PFSK-1 (cell line): ENCODE measurements around the gene ABR.

Experiments
- FOXP2 ChIP-seq: optimal IDR thresholded peaks from 2 replicates; pipeline ENCODE3; 2011; ENCODE audit warnings: borderline replicate concordance, control low read depth, inconsistent platforms; ENCODE audit not compliant: insufficient read depth; ENCODE audit errors: extremely low read length, extremely low read depth
- POLR2AphosphoS5 ChIP-seq: IDR thresholded peaks from 2 replicates; pipeline ENCODE4 v1.6.1; 2012; ENCODE audit warnings: low read depth, mild to moderate bottlenecking, control low read depth, low read length, moderate library complexity
- REST ChIP-seq, 2 experiments: IDR thresholded peaks; 2 replicates each; pipeline versions ENCODE4 v1.6.1 to v1.8.0; 2011 to 2012; ENCODE audit warnings: low read depth in 2 of 2, low read length in 2 of 2, control low read depth in 1 of 2, inconsistent platforms in 1 of 2, mild to moderate bottlenecking in 1 of 2, moderate library complexity in 1 of 2; ENCODE audit not compliant: insufficient read depth in 1 of 2
- SIN3A ChIP-seq: IDR thresholded peaks from 2 replicates; pipeline ENCODE4 v1.6.1; 2012; ENCODE audit warnings: mild to moderate bottlenecking, low read length, moderate library complexity, borderline replicate concordance; ENCODE audit not compliant: insufficient read depth
- TAF1 ChIP-seq: IDR thresholded peaks from 2 replicates; pipeline ENCODE4 v1.6.1; 2012; ENCODE audit warnings: low read length, control low read depth, borderline replicate concordance; ENCODE audit not compliant: insufficient read depth

ABR gene

DNA sequence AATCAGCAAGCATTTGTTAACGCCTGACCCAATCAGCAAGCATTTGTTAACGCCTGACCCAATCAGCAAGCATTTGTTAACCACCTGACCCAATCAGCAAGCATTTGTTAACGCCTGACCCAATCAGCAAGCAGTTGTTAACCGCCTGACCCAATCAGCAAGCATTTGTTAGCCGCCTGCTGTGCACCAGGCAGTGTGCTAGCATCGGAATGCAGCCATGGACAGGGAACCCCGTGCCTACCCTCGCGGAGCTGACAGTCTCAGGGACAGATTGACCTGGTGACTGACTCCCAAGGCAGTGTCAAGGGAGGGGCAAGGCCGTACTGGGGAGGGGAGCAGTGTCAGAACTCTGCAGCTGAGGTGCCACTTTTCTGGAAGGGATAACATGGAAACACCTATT lies 66.9 kb downstream of the ABR start:
- TF ChIP-seq SIN3A (no peak), REST (IDR thresholded peaks at IDR 0.05; ENCODE audit: insufficient read depth in 1 of 2, low read depth in 2 of 2, low read length in 2 of 2) (no peak), TAF1 (no peak), FOXP2 (no peak), POLR2AphosphoS5 (no peak)

DNA sequence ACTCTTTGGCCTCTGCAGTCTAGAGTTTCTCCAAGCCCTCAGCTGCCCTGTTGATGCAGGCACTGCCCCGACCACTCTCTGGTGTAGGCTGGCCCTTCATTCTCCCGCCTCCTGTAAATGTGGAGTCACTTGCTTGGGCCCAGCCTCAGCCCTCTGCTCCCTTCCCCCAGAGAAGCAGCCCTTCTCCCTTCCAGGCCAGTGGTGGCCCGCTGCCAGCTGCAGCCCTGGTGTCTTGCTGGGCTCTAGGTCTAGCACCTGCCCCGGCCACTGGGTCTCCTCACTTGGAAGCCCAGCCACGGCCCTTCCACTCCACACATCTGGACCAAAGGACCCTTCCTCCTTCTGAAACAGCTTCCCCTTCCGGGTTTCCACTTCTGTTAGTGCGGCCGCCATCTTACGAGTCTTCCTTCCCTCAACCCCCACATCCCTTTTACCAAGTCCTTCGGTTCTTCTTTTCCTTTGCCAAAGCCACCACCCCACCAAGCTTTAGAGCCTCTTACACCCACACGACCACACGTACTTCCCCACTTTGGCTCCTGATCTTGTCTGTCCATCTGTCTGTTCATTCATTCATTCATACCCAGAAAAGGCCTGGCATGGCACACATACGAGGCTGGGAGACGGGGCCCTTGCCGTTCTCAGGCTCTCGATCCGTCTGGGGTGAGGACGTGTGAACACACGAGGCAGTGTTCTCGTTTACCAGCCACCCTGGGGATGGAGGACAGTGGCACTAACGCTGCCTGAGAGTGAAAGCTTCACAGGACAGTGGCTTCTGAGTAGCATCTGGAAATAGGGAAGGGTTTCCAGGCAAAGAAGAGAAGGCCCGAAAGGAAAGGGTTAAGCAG lies 68.0 kb downstream of the ABR start:
- no peak for TF ChIP-seq SIN3A
- no peak for TF ChIP-seq TAF1
- no peak for TF ChIP-seq REST (IDR thresholded peaks at IDR 0.05; ENCODE audit: insufficient read depth in 1 of 2, low read depth in 2 of 2, low read length in 2 of 2)
- no peak for TF ChIP-seq POLR2AphosphoS5
- no peak for TF ChIP-seq FOXP2

DNA sequence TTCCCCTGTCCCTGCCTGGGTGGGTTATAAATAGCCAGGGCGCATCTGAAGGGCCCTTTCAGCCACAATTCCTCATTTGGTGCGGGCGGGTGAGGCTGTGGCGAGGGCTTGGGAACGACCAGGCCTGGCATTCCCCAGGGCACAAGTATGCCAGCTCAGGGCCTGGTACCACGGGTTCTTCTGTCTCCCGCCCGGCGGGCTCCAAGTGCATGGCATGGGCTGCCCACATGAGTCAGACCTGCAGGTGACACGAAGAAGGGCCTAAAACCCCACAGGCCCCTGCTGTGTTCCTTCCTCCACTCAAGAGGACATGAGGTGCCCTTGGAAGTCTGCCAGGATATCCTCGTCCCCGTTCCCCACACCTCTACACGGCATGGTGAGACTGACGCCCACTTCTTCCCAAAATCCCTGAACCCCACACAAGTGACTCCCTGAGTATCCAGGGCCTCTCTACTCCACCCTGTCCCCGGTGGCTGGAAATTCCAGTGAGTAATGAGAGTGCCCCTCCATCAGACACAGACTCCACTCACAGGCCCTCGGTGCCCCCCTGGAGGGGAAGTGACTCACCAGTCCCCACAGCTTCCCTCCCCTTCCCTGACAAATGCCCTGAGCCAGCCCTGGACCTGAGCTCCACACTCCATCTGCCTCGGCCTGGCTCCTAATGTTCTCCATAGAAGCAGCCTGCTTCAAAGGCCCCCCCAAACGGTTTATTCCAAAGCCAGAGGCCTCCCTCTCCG lies 68.8 kb downstream of the ABR start:
- peak; percentile 45; the same call in 1 of the 2 replicates for TF ChIP-seq TAF1
- TF ChIP-seq POLR2AphosphoS5, result no peak

DNA sequence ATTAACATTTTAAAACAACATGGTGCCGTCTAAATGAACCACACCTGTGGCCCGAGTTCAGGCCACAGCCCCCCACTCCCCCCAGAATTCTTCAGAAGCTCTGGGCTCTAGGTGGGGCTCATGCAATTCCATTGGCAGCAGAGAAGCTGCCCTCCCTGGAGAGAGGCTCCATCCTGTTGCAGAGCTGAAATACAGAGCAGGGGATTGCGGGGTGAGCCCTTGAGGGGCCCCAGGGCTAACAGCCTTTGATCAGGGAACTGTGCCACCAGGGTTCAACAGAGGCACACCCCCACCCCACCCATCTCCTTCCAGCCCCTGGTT lies 69.3 kb downstream of the ABR start:
- TF ChIP-seq TAF1, result no peak
- TF ChIP-seq POLR2AphosphoS5, result no peak
- TF ChIP-seq SIN3A, result no peak
- no peak for TF ChIP-seq FOXP2
- no peak for TF ChIP-seq REST (IDR thresholded peaks at IDR 0.05; ENCODE audit: insufficient read depth in 1 of 2, low read depth in 2 of 2, low read length in 2 of 2)

GRCh38 chr17:1109606-1110540 lies 69.9 kb downstream of the ABR start:
- TF ChIP-seq SIN3A (no peak), TAF1 (no peak), POLR2AphosphoS5 (0 out of 2 replicates have a peak, but pooled peaks have one; percentile 0)
